HG03460 (cell line): ENCODE measurements around the gene SLC16A10.
"Not testable (repeated sequence)": the region's sequence is repeated elsewhere in the genome, so short reads cannot be mapped to it uniquely, and the experiment has no call there.

Experiments used
- ATAC-seq: cut with Tn5 transposase; IDR thresholded peaks from one replicate; pipeline ENCODE4 v1.9.1; 2021; ENCODE audit not compliant: unreplicated experiment

The SLC16A10 gene, protein sequence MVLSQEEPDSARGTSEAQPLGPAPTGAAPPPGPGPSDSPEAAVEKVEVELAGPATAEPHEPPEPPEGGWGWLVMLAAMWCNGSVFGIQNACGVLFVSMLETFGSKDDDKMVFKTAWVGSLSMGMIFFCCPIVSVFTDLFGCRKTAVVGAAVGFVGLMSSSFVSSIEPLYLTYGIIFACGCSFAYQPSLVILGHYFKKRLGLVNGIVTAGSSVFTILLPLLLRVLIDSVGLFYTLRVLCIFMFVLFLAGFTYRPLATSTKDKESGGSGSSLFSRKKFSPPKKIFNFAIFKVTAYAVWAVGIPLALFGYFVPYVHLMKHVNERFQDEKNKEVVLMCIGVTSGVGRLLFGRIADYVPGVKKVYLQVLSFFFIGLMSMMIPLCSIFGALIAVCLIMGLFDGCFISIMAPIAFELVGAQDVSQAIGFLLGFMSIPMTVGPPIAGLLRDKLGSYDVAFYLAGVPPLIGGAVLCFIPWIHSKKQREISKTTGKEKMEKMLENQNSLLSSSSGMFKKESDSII

GRCh38 chr6:111087106-111087835 lies at the start of gene SLC16A10:
SLC16A10 (plus strand) TSS chr6:111087503; CDS start chr6:111087753, 250 bp downstream.
- ATAC-seq: peak; percentile 85

- ATAC-seq: no peak
Measured at GRCh38 chr6:111038534-111039252, 48.6 kb upstream of the SLC16A10 start.

DNA sequence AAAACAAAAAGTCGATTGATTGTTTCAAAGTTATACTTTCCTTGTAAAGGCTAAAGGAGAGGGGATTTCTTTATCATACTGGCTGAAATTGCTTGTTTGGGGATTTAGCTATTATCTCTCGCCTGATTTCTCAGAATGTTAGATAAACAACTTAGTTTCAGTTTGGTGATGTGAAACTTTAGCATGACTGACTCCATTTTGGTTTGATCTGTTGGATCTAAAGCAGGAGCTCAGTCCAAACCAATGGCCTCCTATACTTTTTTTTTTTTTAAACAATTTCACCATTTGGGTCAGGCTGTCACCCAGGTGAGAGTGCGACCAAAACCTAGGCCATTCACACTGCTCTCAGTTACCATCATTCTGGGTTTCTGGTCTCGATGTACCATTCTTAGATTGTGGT lies 45.4 kb upstream of the SLC16A10 start:
- ATAC-seq: no peak

GRCh38 chr6:111047244-111047643 lies 40.1 kb upstream of the SLC16A10 start:
- ATAC-seq: no peak

GRCh38 chr6:111050261-111051023 lies 36.9 kb upstream of the SLC16A10 start:
- no peak for ATAC-seq

GRCh38 chr6:111052171-111052570 lies 35.1 kb upstream of the SLC16A10 start:
- no peak for ATAC-seq

DNA sequence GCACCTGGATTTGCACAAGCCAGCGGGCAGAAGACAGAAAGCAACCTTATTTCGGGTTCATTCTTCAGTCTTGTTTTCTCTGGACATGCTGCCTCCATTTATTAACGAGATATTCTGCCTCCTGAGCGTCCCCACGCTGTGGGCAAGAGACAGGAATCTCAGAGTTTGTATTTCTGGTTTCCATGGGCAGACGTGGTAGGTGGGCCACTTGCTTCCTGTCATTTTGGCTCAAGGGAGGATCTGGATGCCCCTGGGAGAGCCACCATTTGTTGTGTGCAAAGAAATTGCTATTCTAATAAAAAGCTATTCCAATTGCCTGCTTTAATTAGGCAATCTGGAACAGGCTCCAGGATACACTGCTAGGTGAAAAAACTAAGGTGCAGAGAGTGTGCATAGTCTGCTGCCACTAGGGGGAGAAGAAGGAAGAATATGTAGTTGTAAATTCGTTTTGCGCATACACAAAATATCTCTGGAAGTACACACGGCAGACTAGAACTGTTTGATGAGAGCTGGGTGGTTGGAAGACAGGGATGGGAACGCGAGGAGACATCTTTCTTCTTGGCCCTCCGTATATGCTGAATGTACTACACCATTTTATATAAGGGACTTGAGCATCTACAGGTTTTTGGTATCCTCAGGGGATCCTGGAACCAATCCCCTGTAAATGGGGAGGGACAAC lies 30.1 kb upstream of the SLC16A10 start:
- no peak for ATAC-seq

GRCh38 chr6:111061508-111061907 lies 25.8 kb upstream of the SLC16A10 start:
- no peak for ATAC-seq

- not testable (repeated sequence) for ATAC-seq
Measured at GRCh38 chr6:111061985-111062384, 25.3 kb upstream of the SLC16A10 start.

- not testable (repeated sequence) for ATAC-seq
Measured at GRCh38 chr6:111062860-111063259, 24.4 kb upstream of the SLC16A10 start.

DNA sequence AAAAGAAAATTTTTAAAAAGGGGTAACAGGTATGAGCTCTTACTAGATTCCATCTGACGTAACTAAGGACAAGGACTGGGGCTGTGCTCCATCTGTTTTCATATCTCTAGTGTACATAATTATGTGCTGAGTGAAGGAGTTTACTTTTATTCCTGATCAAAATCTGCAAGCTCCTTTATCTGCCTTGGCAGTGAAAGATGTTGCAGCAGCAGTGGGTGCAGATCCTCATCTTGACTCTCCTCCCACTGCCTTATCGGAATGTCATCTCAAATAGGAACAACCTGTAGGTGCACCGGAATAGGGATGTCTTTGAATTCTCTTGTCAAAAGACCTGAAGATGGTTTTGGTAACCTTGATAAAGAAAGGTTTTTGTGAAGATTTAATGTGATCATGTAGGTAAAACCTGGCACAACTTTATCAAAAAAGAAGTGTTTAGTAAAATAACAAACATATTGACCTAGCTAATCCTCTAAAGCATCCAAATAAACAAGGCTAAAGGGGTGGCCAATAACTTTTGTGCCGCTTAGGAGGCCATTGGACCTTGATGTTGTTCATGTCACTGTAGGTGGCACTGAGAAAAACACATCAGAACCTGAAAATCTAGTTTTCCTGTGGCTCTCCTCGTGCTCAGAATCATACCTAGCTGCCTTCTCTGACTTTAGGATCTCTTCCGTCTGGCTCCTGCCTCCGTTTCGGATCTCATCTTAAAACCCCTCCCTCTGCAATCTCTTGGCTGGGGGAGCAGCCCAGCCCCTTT lies 19.0 kb upstream of the SLC16A10 start:
- no peak for ATAC-seq

DNA sequence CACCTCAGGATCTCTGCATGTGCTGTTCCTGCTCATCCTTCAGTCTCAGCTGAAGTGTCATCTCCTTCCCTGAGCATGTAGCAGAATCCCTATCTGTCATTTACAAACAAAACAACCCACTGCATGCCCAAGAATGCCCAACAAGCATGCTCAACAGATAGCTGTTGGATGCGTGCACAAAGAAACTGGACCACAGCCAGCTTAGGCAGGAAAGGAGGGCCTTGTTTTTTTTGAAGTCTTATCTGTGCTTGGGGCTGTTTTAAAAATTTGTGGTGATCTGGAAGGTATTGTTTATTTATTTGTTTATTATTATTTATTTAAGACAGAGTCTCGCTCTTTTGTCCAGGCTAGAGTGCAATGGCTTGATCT lies 18.5 kb upstream of the SLC16A10 start:
- no peak for ATAC-seq

DNA sequence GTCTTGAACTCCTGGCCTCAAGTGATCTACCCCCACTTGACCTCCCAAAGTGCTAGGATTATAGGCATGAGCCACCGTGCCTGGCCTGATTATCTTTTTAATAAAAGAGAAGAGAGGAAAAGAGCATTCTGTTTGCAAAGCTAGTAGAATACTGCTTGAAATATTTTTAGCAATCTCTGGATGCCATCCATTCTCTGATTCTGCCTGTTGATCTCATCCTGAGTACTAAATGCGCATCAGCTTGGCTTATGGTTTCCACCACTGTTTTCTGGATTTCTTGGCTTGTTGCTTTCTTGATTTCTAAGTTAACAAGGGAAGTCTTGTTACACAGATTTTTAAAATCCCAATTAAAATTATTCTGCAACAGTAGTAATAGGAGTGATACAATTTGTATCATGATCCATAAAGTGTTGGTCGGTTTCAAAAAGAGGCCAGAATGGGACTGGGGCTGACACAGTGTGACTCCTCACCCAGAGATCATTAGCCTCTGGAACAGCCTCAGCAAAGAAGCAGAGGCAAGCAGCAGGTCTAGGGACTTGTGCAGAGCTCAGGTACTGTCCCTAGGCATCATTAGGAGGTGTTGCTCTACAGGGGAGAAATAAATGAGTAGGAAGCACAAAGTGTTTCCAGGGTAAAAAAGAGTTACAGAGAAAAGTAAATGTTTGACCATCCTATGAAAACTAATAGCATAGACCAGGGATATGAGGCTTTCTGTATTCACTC lies 17.8 kb upstream of the SLC16A10 start:
- no peak for ATAC-seq

DNA sequence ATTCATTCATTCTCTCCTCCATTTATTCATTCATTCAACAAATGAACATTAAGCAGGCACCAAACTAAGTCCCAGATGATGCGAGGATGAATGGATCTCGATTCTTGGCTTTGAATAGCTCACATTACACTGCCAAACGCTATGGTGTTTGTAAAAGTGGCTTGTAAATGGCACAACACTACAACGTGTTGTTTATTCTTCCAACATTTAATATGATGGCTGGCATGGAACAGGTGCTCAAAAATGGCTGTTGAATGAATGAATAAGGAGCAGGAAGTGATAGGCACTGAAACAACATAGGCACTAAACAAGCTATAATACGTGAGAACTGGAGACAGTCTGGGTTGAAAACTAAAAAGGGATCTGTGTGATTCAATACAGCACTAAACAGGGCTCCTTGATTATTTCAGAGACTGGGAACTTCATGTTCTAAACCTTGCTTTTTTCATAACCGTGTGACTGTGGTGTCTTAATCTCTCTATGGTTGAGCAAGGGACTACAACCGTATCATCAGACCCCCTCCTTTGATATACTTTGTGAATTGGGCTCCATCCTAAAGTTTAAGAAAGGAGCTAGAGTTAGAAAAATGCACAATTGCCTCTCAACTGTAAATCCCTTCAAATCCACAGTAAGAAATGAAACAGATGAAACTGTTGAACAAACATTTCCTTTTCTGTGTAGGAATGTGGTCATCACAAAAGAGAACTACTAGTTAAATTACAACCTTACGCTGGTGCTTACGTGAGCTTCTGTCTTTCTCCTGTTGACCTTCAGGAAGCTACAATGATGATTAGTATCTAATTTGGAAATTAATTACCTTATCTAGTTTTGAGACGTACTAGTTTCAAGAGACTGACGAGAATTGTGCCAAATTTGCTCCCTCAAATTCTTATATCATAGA lies 16.9 kb upstream of the SLC16A10 start:
- ATAC-seq: no peak

GRCh38 chr6:111072801-111073360 lies 14.4 kb upstream of the SLC16A10 start:
- no peak for ATAC-seq

DNA sequence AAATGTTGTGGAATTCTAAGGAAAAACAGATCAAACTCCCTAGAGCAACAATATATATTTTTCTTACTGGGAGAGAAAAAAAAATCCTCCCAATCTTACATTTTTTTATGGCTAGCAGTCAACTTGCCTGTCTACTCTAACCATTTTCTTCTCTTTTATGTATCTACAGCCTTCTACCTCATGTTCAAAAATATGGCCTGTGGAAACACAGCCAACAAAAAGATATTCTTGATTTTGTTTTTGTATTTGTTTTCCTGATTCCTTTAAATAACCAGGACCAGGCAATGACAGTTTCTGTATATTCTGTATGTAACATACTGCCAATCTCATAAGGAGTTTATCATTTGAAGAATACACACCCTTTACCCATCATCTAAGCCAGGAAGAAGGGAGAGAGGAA lies 13.0 kb upstream of the SLC16A10 start:
- ATAC-seq: no peak

DNA sequence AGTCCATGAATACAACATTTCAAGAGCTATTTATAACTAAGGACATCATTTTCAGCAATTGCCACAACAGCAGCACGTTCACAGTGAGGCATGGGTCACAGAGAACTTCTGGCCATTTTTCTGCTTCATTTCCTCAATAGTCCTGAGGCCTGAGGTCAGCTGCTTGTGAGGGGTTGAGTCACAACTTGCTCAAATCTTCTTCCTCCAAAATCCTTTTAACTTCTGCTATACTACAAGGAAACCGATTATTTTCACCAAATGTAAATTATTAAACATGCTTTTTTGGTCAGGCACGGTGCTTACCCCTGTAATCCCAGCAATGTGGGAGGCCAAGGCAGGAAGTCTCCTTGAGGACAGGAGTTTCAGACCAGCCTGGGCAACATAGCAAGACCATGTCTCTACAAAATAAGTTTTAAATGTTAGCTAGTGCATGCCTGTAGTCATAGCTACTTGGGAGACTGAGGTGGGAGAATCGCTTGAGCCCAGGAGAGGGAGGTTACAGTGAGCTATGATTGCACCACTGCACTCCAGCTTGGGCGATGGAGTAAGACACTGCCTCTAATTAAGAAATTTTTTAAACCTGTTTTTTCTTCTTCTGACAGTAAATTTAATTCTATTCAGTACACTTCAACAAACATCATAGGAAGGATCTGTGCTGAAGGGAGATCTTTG lies 11.1 kb upstream of the SLC16A10 start:
- ATAC-seq: no peak
